Type B pancreatic cell (in vitro differentiated cells): Measurements from ENCODE around the gene GLRX. TPM values are rescaled to one million over a fixed set of nuclear protein-coding genes. Genes with fewer than 3 reads are reported as not detected.
"Not testable (repeated sequence)": the region's sequence is repeated elsewhere in the genome, so short reads cannot be mapped to it uniquely, and the experiment has no call there.

Experiments used
- DNase-seq: peaks from one replicate; pipeline ENCODE4 v3.0.0; 2021; ENCODE audit warnings: mixed read lengths; ENCODE audit not compliant: unreplicated experiment; ENCODE audit errors: extremely low spot score
- H3K27ac Mint-ChIP-seq: 2 replicates; pipeline ENCODE4 v1.8.0; 2021; ENCODE audit warnings: mild to moderate bottlenecking, mixed read lengths
- H3K27me3 Mint-ChIP-seq: 2 replicates; pipeline ENCODE4 v1.8.0; 2021; ENCODE audit warnings: mixed read lengths
- H3K36me3 Mint-ChIP-seq: 2 replicates; pipeline ENCODE4 v1.8.0; 2021; ENCODE audit warnings: mixed read lengths
- H3K4me1 Mint-ChIP-seq: one replicate; pipeline ENCODE4 v1.8.0; 2021; ENCODE audit warnings: mixed read lengths; ENCODE audit not compliant: unreplicated experiment
- H3K4me3 Mint-ChIP-seq: 2 replicates; pipeline ENCODE4 v1.8.0; 2021; ENCODE audit warnings: mild to moderate bottlenecking, mixed read lengths
- H3K9me3 Mint-ChIP-seq: 2 replicates; pipeline ENCODE4 v1.8.0; 2021; ENCODE audit warnings: mixed read lengths
- total RNA-seq: library from RNA; stranded (reverse); gene quantifications from 2 replicates; pipeline ENCODE4 v1.2.1, GENCODE V29; 2021; ENCODE audit warnings: low replicate concordance
- TF ChIP-seq, protein P1 (sequence below): fragments of 200-600 bp; sonication (generic); conservative IDR thresholded peaks from 2 replicates; pipeline ENCODE4 v1.5.0; 2021; ENCODE audit warnings: antibody characterized with exemption, mild to moderate bottlenecking

The GLRX gene
- total RNA-seq, 1 donor from 2014 or later, result 18.7 TPM

DNA sequence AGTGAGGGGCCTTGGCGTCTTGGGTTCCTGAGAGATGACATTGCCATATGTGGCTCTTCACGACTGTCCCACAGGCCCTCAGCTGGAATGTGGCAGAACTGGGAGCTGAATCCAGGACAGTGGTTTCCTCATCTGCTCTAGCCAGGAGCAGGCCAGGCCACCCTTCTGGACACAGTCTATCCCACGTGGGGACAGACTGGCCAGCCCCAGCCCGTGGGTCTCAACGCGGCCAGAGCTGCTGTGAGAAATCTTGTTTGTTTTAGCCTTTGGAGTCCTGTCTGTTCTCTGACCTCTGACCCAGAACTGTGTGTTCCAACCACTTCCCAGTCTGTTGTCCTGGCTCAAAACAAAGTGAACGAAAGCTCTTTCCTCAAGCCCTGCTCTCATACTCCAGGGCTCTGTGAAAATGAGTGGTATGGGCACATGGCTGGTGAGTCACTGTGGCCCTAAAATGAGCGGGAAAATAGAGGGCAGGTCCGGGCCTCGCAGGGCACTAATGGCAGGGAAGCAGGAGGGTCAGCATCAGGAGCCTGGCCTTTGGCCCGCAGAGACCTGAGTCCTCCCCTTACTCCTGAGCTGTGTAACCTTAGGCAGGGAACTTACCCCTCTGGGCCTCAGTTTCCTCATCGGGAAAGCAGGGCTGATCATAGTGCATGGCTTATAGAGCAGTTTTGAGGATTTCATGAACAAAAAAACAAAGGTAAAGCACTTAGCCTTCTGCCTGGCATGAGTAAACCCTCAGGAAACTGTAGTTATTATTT, 34.8 kb upstream of the GLRX start:
- TF ChIP-seq, protein P1, sequence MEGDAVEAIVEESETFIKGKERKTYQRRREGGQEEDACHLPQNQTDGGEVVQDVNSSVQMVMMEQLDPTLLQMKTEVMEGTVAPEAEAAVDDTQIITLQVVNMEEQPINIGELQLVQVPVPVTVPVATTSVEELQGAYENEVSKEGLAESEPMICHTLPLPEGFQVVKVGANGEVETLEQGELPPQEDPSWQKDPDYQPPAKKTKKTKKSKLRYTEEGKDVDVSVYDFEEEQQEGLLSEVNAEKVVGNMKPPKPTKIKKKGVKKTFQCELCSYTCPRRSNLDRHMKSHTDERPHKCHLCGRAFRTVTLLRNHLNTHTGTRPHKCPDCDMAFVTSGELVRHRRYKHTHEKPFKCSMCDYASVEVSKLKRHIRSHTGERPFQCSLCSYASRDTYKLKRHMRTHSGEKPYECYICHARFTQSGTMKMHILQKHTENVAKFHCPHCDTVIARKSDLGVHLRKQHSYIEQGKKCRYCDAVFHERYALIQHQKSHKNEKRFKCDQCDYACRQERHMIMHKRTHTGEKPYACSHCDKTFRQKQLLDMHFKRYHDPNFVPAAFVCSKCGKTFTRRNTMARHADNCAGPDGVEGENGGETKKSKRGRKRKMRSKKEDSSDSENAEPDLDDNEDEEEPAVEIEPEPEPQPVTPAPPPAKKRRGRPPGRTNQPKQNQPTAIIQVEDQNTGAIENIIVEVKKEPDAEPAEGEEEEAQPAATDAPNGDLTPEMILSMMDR, result no peak
- no peaks in the 10 kb centered on the region for H3K9me3 Mint-ChIP-seq
- DNase-seq, result no peak
- no peaks in the 10 kb centered on the region for H3K27me3 Mint-ChIP-seq
- no peaks in the 10 kb centered on the region for H3K36me3 Mint-ChIP-seq
- H3K4me3 Mint-ChIP-seq, result no peak overlapping the region
- peaks cover 36% of the 10 kb centered on the region for H3K4me1 Mint-ChIP-seq
- peak overlapping the region; percentile 23 for H3K27ac Mint-ChIP-seq

DNA sequence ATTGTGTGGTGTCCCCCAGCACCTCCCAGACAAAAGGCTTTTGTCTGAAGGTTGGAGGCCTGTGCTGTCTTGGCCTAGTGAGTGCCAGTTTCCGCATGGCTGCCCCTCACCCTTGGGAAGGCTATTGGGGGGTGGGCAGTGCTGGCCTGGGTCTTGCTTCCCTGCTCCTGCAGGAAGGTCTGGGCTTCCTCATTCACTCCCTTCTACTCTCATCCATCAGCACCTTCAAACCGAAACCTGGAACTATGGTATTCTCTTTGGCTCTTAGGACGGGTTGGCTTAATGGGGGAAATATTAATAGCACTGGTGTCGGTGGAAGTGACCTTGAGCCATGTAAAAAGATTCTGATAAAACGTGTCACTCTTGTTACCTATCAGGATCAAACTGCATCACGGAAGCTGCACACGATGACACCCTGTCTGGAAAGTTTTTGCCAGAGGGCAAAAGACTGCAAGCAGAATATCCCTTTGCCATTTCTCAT, 34.0 kb upstream of the GLRX start:
- Mint-ChIP-seq H3K36me3 (no peaks in the 10 kb centered on the region), H3K4me3 (no peak overlapping the region), H3K4me1 (peaks cover 29% of the 10 kb centered on the region), H3K9me3 (no peaks in the 10 kb centered on the region), H3K27ac (no peak overlapping the region), H3K27me3 (no peaks in the 10 kb centered on the region)
- no peak for DNase-seq
- TF ChIP-seq, protein P1, result no peak

DNA sequence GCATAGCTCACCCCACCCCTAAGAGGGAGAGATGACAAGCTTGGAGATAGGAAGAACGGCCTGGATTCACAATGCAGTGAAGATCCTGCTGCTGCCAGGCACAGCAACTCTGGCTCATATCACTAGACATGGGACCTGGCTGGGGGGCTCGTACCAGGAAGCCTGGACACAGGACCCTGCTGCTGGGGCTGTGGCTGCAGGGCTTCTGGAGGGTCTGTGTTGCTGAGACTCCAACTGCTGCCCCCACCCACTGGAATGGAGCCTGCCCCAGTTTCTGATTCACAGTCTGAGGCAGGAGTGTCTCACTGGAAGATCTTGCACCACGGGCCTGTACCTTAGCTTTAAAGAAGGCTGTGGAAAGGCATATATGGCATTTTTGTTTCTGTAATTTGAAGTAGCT, 31.0 kb upstream of the GLRX start:
- no peaks in the 10 kb centered on the region for H3K27me3 Mint-ChIP-seq
- no peak for DNase-seq
- TF ChIP-seq, protein P1, result no peak
- H3K4me1 Mint-ChIP-seq, result peaks cover 11% of the 10 kb centered on the region
- no peak overlapping the region for H3K27ac Mint-ChIP-seq
- H3K4me3 Mint-ChIP-seq, result no peak overlapping the region
- no peaks in the 10 kb centered on the region for H3K36me3 Mint-ChIP-seq
- no peaks in the 10 kb centered on the region for H3K9me3 Mint-ChIP-seq

DNA sequence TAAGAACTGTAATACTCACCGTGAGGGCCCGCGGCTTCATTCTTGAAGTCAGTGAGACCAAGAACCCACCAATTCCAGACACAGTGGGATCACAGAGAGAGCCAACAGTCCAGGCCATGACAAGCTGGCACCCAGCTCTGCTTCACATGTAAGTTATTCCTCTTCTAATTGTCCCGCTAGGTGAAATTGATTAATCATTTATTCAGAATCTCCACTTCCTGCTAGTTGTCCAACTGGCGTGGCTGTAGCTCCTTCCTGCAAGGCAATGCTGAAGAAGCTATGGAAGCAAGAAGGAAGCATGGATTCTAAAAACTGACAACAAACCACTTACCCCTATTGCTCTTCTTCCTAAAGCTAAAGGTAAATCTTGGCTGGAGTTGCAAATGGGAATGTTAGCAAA, 30.0 kb upstream of the GLRX start:
- H3K9me3 Mint-ChIP-seq, result no peaks in the 10 kb centered on the region
- H3K27ac Mint-ChIP-seq, result no peak overlapping the region
- TF ChIP-seq, protein P1, result no peak
- peaks cover 5% of the 10 kb centered on the region for H3K4me1 Mint-ChIP-seq
- H3K27me3 Mint-ChIP-seq, result no peaks in the 10 kb centered on the region
- DNase-seq, result no peak
- H3K4me3 Mint-ChIP-seq, result no peak overlapping the region
- no peaks in the 10 kb centered on the region for H3K36me3 Mint-ChIP-seq

DNA sequence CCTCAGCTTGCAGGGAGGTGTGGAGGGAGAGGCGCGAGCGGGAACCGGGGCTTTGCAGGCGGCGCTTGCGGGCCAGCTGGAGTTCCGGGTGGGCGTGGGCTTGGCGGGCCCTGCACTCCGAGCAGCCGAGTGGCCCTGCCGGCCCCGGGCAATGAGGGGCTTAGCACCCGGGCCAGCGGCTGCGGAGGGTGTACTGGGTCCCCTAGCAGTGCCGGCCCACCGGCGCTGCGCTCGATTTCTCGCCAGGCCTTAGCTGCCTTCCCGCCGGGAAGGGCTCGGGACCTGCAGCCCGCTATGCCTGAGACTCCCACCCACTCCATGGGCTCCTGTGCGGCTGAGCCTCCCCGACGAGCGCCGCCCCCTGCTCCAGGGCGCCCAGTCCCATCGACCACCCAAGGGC, 28.6 kb upstream of the GLRX start:
- not testable (repeated sequence) for H3K36me3 Mint-ChIP-seq, H3K27ac Mint-ChIP-seq, DNase-seq, H3K4me1 Mint-ChIP-seq, H3K27me3 Mint-ChIP-seq, H3K9me3 Mint-ChIP-seq, H3K4me3 Mint-ChIP-seq

DNA sequence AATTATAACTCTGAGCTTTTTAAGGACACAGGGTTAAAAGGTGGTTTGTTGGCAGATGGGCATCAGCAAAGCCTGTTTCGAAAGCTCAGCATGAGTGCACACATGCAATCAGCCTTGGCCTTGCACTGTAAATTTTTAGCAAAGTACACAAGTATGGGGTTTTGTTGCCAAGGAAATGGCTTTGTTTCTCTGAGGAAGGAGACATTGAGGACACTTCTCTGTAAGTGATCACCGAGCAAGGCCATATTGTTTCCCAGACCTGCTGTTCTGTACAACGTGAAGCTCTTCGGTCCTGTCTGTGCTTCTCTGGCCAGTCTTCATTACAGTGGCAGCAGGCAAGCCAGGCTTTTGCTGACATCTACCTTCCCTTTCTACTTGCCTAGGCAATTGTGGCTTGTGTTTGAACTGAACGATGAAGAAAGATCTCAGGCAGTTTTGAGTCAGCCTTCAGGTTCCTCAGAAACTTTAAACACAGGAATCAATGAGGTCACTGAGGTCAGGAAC, 27.9 kb upstream of the GLRX start:
- H3K27ac Mint-ChIP-seq, result no peak overlapping the region

More for the DNA sequence above, 27.9 kb upstream of the GLRX start:
- H3K9me3 Mint-ChIP-seq, result no peaks in the 10 kb centered on the region
- H3K36me3 Mint-ChIP-seq, result no peaks in the 10 kb centered on the region
- TF ChIP-seq, protein P1, result no peak
- no peaks in the 10 kb centered on the region for H3K27me3 Mint-ChIP-seq
- no peak overlapping the region for H3K4me3 Mint-ChIP-seq
- no peaks in the 10 kb centered on the region for H3K4me1 Mint-ChIP-seq
- DNase-seq, result no peak
